Tibial artery (tissue), 4 donors: ENCODE measurements around the gene L1CAM.

Experiments used
- DNase-seq, 2 donors: peaks; one replicate each; pipeline ENCODE4 v3.0.0-alpha.2; 2019
- H3K27ac ChIP-seq, 2 donors: fragments of 200-600 bp; sonication (generic) in 1 of 2; 1 replicate in 1 of 2; 2 replicates in 1 of 2; pipeline ENCODE4 v1.5.1; 2018 to 2019; ENCODE audit warnings: mild to moderate bottlenecking in 1 of 2
- H3K27me3 ChIP-seq, 2 donors: fragments of 200-600 bp; sonication (generic) in 1 of 2; one replicate each; pipeline versions ENCODE4 v1.5.1 to v1.6.0; 2016 to 2019
- H3K36me3 ChIP-seq, 3 donors: fragments of 200-600 bp; sonication (generic) in 2 of 3; one replicate each; pipeline ENCODE4 v1.5.1; 2016 to 2019; ENCODE audit warnings: mild to moderate bottlenecking in 2 of 3
- H3K4me1 ChIP-seq, 4 donors: fragments of 200-600 bp; sonication (generic) in 2 of 4; 1 replicate in 3 of 4; 2 replicates in 1 of 4; pipeline ENCODE4 v1.5.1; 2016 to 2019
- H3K4me3 ChIP-seq, 2 donors: fragments of 200-600 bp; sonication (generic) in 1 of 2; 1 replicate in 1 of 2; 2 replicates in 1 of 2; pipeline ENCODE4 v1.5.1; 2018 to 2019; ENCODE audit warnings: mild to moderate bottlenecking in 2 of 2
- H3K9me3 ChIP-seq, 3 donors: fragments of 200-600 bp; sonication (generic) in 1 of 3; one replicate each; pipeline ENCODE4 v1.5.1; 2016 to 2019
- CTCF ChIP-seq, 2 experiments: fragments of 200-600 bp in 1 of 2; fragments of 450-650 bp in 1 of 2; IDR thresholded peaks; one replicate each; pipeline ENCODE4 v1.5.1; 2017 to 2019; ENCODE audit warnings: antibody characterized with exemption in 2 of 2, mild to moderate bottlenecking in 1 of 2, moderate library complexity in 1 of 2
- intact Hi-C: fragments of 100-400 bp; cut with DNase I; formaldehyde crosslinking; loops from one replicate; pipeline ENCODE4 v1.15.0; 2023; ENCODE audit warnings: low total_unique reads

L1CAM gene

GRCh38 chrX:153913701-153914100 lies 27.7 kb upstream of the L1CAM start:
- no peak overlapping the region for H3K4me3 ChIP-seq
- no peak for DNase-seq
- H3K27ac ChIP-seq: no peak overlapping the region
- no peaks in the 10 kb centered on the region for H3K36me3 ChIP-seq
- H3K4me1 ChIP-seq: no peaks in the 10 kb centered on the region
- no peaks in the 10 kb centered on the region for H3K9me3 ChIP-seq
- no peak for TF ChIP-seq CTCF (IDR thresholded peaks at IDR 0.05)
- intact Hi-C loops: no loop called here
- H3K27me3 ChIP-seq: no peaks in the 10 kb centered on the region

DNA sequence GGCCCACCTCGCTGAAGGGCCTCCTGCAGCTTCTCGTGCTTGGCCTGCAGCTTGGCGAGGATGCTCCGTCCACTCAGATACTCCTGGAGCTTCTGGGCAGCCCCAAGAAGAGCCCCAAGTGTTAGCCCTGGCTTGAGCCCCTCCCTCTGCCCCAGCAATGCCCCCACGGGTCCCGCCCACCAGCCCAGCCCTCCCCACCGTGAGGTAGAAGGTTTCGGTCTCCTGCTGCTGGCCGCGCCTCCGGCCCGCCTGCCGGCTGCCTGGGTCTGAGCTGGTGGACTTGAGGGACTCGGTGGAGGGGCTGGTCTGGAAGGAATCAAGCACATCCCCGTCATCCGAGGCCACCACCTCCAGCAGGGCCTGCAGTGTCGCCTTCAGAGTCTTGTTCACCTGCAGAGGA lies 27.2 kb upstream of the L1CAM start:
- H3K4me1 ChIP-seq: no peaks in the 10 kb centered on the region
- TF ChIP-seq CTCF (IDR thresholded peaks at IDR 0.05): no peak
- no peaks in the 10 kb centered on the region for H3K36me3 ChIP-seq
- no peaks in the 10 kb centered on the region for H3K9me3 ChIP-seq
- no peak for DNase-seq
- no peaks in the 10 kb centered on the region for H3K27me3 ChIP-seq
- intact Hi-C loops: no loop called here
- H3K4me3 ChIP-seq: no peak overlapping the region
- H3K27ac ChIP-seq: no peak overlapping the region

DNA sequence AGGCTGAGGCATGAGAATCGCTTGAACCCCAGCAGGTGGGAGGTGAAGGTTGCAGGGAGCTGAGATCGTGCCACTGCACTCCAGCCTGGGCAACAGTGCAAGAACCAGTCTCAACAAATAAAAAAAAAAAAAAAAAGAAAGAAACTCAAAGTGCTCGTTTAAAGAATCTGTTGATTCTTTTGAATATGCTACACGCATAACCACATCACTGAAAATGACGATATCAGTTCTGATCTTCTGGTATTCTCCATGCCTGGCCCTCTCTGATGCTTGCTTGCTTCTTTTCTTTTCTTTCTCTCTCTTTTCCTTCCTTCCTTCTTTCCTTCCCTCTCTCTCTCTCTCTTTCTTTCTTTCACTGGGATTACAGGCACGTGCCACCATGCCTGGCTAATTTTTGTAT lies 25.8 kb upstream of the L1CAM start:
- Histone ChIP-seq H3K27ac (no peak overlapping the region), H3K9me3 (no peaks in the 10 kb centered on the region), H3K27me3 (no peaks in the 10 kb centered on the region), H3K4me3 (no peak overlapping the region), H3K36me3 (no peaks in the 10 kb centered on the region), H3K4me1 (no peaks in the 10 kb centered on the region)
- intact Hi-C loops: no loop called here
- DNase-seq: no peak
- no peak for TF ChIP-seq CTCF (IDR thresholded peaks at IDR 0.05)

- Histone ChIP-seq H3K36me3 (no peaks in the 10 kb centered on the region), H3K27ac (no peak overlapping the region), H3K4me1 (no peaks in the 10 kb centered on the region), H3K4me3 (no peak overlapping the region), H3K9me3 (no peaks in the 10 kb centered on the region), H3K27me3 (no peaks in the 10 kb centered on the region)
- DNase-seq: no peak
- intact Hi-C loops: no loop called here
- no peak for TF ChIP-seq CTCF (IDR thresholded peaks at IDR 0.05)
Measured at GRCh38 chrX:153910446-153910845, 24.5 kb upstream of the L1CAM start.

GRCh38 chrX:153909980-153910360 lies 24.0 kb upstream of the L1CAM start:
- no peaks in the 10 kb centered on the region for H3K27me3 ChIP-seq
- intact Hi-C loops: no loop called here
- no peak overlapping the region for H3K27ac ChIP-seq
- DNase-seq: no peak
- H3K9me3 ChIP-seq: no peaks in the 10 kb centered on the region
- H3K4me3 ChIP-seq: no peak overlapping the region
- H3K4me1 ChIP-seq: no peaks in the 10 kb centered on the region
- no peaks in the 10 kb centered on the region for H3K36me3 ChIP-seq
- TF ChIP-seq CTCF (IDR thresholded peaks at IDR 0.05): no peak
